SU-DHL-6 (cell line): ENCODE results near the gene HELZ2.

Source experiments
- CTCF ChIP-seq: fragments of 200-600 bp; sonication (generic); IDR thresholded peaks from one replicate; pipeline ENCODE4 v1.5.1; 2017; ENCODE audit warnings: antibody characterized with exemption, mild to moderate bottlenecking, low read length, moderate library complexity; ENCODE audit not compliant: insufficient read depth, poor library complexity, severe bottlenecking
- EZH2phosphoT487 ChIP-seq: fragments of 200-600 bp; sonication (generic), shearing (Covaris generic); conservative IDR thresholded peaks from 2 replicates; pipeline ENCODE4 v1.6.1; 2018; ENCODE audit warnings: mild to moderate bottlenecking, antibody characterized with exemption, low read length, moderate library complexity, mixed read lengths

DNA sequence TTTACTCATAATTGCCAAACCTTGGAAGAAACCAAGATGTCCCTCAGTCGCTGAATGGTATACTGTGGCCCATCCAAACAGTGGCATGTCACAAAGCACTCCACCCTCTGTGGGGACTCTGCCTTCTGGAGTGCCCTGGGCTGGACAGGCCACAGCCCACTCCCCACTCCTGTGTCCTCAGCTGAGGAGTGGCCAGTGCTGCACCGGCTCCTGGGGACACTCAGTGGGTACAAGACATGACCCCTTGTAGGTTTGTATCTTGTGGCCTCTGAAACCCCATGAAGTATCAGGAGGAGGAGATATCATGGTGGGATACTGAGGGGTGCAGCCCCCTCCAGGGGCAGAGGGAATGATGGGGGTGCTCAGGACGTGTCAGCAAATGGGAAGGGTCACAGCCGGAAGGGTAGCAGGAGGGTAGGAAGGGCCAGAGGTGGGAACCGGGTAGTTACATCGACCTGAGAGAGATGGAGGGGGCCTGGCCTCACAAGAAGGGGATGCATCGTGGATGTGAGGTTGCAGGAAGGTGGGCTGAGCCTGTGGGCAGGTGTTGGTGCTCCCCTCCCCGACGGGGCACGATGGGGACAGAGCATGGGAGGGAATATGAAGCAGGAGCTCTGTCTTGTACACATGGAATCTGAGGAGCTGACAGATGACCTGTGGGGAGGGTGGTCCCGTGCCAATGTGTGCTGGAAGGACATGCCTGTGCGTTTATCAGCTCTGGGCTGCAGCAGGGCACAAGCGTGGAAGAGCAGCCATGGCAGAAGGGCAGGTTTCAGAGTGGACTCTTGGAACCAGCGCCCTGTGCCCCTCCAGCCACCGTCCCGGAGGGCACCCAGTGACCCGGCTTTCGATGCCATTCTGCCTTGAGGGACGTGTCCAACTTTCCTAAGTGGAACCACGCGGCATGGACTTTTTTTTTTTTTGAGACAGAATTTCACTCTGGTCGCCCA lies 11.9 kb upstream of the HELZ2 start:
- TF ChIP-seq CTCF (no peak), EZH2phosphoT487 (no peak)
